Measurements from ENCODE around the gene CCDC18. TPM values are rescaled to one million over a fixed set of nuclear protein-coding genes. Genes with fewer than 3 reads are reported as not detected.

CCDC18 gene
- total RNA-seq, 1 experiment from 2014 or later = 23.0 TPM

DNA sequence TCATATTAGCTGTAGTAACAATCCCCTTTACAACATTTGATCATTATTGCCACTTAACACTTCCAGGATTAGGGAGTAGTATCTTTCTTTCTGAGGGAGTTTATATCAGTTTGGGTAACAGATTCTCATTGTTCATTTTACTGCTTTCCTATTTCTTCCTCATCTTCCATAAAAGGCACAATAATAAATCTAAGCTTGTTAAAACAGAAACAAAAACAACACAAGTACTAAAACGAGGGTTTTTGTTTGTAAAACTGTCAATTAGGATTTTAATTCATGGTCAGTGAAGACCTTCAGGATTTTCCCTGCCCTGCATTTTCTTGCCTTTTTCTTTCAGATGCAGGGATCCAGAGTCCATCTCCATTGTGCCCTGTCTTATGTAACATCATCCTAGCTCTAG lies 29.8 kb upstream of the CCDC18 start (continued):
- TF ChIP-seq, protein P1, sequence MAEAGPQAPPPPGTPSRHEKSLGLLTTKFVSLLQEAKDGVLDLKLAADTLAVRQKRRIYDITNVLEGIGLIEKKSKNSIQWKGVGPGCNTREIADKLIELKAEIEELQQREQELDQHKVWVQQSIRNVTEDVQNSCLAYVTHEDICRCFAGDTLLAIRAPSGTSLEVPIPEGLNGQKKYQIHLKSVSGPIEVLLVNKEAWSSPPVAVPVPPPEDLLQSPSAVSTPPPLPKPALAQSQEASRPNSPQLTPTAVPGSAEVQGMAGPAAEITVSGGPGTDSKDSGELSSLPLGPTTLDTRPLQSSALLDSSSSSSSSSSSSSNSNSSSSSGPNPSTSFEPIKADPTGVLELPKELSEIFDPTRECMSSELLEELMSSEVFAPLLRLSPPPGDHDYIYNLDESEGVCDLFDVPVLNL (CRISPR knock-in tag; IDR thresholded peaks at IDR 0.05; ENCODE audit: borderline replicate concordance, low read depth) = no peak

DNA sequence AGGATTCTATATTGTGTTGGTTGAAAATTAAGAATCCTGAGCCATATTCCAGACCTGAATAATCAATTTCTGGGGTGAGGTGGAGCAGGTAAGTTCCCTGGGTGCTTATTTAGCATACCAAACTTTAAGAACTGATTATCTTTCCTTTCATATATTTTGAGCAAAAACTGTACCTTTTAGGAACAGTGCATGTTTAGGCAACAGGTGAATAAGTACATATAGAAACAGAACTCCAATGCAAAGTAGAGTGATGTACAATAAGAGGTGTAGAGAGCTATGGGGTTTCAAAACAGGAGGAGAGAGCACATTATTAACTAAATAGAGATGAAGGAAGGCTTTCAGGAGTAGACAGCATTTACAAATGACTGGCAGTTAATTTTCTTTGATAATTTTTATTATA lies 29.1 kb upstream of the CCDC18 start:
- H3K27ac Mint-ChIP-seq = no peak overlapping the region; the same call in 1 of the 2 replicates
- TF ChIP-seq, protein P2, sequence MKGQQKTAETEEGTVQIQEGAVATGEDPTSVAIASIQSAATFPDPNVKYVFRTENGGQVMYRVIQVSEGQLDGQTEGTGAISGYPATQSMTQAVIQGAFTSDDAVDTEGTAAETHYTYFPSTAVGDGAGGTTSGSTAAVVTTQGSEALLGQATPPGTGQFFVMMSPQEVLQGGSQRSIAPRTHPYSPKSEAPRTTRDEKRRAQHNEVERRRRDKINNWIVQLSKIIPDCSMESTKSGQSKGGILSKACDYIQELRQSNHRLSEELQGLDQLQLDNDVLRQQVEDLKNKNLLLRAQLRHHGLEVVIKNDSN (CRISPR knock-in tag; IDR thresholded peaks at IDR 0.05) = no peak
- TF ChIP-seq SMAD4 (CRISPR knock-in tag; IDR thresholded peaks at IDR 0.05) = no peak
- TF ChIP-seq, protein P3, sequence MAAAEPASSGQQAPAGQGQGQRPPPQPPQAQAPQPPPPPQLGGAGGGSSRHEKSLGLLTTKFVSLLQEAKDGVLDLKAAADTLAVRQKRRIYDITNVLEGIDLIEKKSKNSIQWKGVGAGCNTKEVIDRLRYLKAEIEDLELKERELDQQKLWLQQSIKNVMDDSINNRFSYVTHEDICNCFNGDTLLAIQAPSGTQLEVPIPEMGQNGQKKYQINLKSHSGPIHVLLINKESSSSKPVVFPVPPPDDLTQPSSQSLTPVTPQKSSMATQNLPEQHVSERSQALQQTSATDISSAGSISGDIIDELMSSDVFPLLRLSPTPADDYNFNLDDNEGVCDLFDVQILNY (CRISPR knock-in tag; IDR thresholded peaks at IDR 0.05) = no peak
- TF ChIP-seq ELF4 (CRISPR knock-in tag; IDR thresholded peaks at IDR 0.05; ENCODE audit: low read depth) = no peak
- no peak for TF ChIP-seq NR2C2 (CRISPR knock-in tag; IDR thresholded peaks at IDR 0.05)
- TF ChIP-seq KAT7 (CRISPR knock-in tag; IDR thresholded peaks at IDR 0.05; ENCODE audit: borderline replicate concordance) = no peak
- no peak for TF ChIP-seq ESRRA (CRISPR knock-in tag; IDR thresholded peaks at IDR 0.05; ENCODE audit: borderline replicate concordance)
- no peak for TF ChIP-seq RELA (CRISPR knock-in tag; IDR thresholded peaks at IDR 0.05; ENCODE audit: borderline replicate concordance)
- no peak for TF ChIP-seq ETV6 (CRISPR knock-in tag; IDR thresholded peaks at IDR 0.05)
- no peak for TF ChIP-seq GABPB1 (CRISPR knock-in tag; IDR thresholded peaks at IDR 0.05)
- no peak for TF ChIP-seq GTF2I (CRISPR knock-in tag; conservative IDR thresholded peaks at IDR 0.05)
- no peak for TF ChIP-seq ZNF263 (CRISPR knock-in tag; IDR thresholded peaks at IDR 0.05; ENCODE audit: low read depth)
- TF ChIP-seq NFATC4 (CRISPR knock-in tag; IDR thresholded peaks at IDR 0.05) = no peak
- H3K36me3 Mint-ChIP-seq = peaks cover 4% of the 10 kb centered on the region; the same call in 1 of the 2 replicates
- CTCF ChIA-PET = no interaction called here
- DNase-seq (ENCODE audit: low spot score) = no peak
- H3K4me3 Mint-ChIP-seq = no peak overlapping the region
- peaks cover 11% of the 10 kb centered on the region; the same call in 1 of the 2 replicates for H3K4me1 Mint-ChIP-seq
- ATAC-seq = no peak
- POLR2A ChIA-PET = no interaction called here
- H3K27me3 Mint-ChIP-seq (ENCODE audit: low read depth) = no peaks in the 10 kb centered on the region
- no peaks in the 10 kb centered on the region for H3K9me3 Mint-ChIP-seq

DNA sequence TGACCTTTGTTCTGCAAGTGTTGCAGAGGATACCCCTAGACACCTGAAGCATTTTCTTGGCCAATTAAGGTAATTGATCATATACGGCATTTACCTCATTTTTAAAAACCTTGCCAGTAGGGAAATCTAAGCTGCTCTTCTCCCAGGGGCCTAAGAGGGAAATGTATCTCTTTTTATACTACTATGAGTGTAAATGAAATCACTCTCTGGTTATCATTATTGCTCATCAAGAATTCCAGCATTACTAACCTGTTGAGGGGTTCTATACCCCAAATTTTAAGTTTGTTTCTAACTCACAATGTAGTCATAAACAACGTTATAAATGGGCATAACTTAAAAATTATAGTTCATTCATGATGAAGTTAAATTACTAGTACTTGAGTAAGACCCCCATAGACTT lies 27.7 kb upstream of the CCDC18 start:
- CTCF ChIA-PET = no interaction called here
- H3K27ac Mint-ChIP-seq = no peak overlapping the region
- H3K27me3 Mint-ChIP-seq (ENCODE audit: low read depth) = no peaks in the 10 kb centered on the region
- TF ChIP-seq, protein P4, sequence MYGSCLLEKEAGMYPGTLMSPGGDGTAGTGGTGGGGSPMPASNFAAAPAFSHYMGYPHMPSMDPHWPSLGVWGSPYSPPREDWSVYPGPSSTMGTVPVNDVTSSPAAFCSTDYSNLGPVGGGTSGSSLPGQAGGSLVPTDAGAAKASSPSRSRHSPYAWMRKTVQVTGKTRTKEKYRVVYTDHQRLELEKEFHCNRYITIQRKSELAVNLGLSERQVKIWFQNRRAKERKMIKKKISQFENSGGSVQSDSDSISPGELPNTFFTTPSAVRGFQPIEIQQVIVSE (CRISPR knock-in tag; IDR thresholded peaks at IDR 0.05; ENCODE audit: borderline replicate concordance) = no peak
- TF ChIP-seq, protein P5, sequence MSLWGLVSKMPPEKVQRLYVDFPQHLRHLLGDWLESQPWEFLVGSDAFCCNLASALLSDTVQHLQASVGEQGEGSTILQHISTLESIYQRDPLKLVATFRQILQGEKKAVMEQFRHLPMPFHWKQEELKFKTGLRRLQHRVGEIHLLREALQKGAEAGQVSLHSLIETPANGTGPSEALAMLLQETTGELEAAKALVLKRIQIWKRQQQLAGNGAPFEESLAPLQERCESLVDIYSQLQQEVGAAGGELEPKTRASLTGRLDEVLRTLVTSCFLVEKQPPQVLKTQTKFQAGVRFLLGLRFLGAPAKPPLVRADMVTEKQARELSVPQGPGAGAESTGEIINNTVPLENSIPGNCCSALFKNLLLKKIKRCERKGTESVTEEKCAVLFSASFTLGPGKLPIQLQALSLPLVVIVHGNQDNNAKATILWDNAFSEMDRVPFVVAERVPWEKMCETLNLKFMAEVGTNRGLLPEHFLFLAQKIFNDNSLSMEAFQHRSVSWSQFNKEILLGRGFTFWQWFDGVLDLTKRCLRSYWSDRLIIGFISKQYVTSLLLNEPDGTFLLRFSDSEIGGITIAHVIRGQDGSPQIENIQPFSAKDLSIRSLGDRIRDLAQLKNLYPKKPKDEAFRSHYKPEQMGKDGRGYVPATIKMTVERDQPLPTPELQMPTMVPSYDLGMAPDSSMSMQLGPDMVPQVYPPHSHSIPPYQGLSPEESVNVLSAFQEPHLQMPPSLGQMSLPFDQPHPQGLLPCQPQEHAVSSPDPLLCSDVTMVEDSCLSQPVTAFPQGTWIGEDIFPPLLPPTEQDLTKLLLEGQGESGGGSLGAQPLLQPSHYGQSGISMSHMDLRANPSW (CRISPR knock-in tag; conservative IDR thresholded peaks at IDR 0.05; ENCODE audit: low read depth) = no peak
- no peak for TF ChIP-seq NFATC4 (CRISPR knock-in tag; IDR thresholded peaks at IDR 0.05)
- no peak for TF ChIP-seq ESRRA (CRISPR knock-in tag; IDR thresholded peaks at IDR 0.05; ENCODE audit: borderline replicate concordance)
- TF ChIP-seq, protein P6, sequence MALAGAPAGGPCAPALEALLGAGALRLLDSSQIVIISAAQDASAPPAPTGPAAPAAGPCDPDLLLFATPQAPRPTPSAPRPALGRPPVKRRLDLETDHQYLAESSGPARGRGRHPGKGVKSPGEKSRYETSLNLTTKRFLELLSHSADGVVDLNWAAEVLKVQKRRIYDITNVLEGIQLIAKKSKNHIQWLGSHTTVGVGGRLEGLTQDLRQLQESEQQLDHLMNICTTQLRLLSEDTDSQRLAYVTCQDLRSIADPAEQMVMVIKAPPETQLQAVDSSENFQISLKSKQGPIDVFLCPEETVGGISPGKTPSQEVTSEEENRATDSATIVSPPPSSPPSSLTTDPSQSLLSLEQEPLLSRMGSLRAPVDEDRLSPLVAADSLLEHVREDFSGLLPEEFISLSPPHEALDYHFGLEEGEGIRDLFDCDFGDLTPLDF (CRISPR knock-in tag; IDR thresholded peaks at IDR 0.05) = no peak
- TF ChIP-seq KAT7 (CRISPR knock-in tag; IDR thresholded peaks at IDR 0.05; ENCODE audit: borderline replicate concordance) = no peak
- TF ChIP-seq, protein P7, sequence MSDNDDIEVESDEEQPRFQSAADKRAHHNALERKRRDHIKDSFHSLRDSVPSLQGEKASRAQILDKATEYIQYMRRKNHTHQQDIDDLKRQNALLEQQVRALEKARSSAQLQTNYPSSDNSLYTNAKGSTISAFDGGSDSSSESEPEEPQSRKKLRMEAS (CRISPR knock-in tag; IDR thresholded peaks at IDR 0.05) = no peak
- TF ChIP-seq, protein P8, sequence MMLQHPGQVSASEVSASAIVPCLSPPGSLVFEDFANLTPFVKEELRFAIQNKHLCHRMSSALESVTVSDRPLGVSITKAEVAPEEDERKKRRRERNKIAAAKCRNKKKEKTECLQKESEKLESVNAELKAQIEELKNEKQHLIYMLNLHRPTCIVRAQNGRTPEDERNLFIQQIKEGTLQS (CRISPR knock-in tag; conservative IDR thresholded peaks at IDR 0.05) = no peak
- TF ChIP-seq, protein P9, sequence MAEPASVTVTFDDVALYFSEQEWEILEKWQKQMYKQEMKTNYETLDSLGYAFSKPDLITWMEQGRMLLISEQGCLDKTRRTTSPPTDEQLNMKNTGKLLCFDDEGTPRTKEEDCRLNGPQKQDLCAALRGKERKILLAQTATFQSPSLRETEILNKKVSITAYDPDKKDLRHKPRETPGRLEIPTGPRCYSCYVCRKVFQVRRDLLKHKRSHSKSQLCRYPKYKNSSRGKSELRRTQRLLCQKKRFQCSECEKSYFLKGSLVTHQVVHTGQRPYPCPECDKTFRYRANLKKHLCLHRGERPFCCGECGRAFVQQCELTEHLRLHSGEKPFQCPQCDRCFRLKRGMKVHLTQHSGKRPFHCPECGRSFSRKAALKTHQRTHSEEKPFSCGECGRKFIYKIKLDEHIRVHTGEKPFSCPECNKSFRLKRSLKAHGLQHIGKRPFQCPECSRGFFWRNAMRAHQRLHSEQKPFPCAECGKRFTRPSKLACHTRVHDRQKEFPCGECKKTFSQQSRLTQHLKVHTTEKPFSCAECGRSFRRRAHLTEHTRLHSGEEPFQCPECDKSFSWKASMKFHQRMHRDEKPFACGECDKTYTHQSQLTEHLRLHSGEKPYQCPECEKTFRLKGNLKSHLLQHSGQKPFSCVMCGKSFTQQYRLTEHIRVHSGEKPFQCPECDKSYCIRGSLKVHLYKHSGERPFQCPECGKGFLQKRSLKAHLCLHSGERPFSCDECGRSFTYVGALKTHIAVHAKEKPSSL (CRISPR knock-in tag; conservative IDR thresholded peaks at IDR 0.05) = no peak
- TF ChIP-seq SMAD4 (CRISPR knock-in tag; IDR thresholded peaks at IDR 0.05) = no peak
- no peak for TF ChIP-seq GRHL2 (CRISPR knock-in tag; IDR thresholded peaks at IDR 0.05; ENCODE audit: insufficient replicate concordance, severe bottlenecking)

More for the DNA sequence above, 27.7 kb upstream of the CCDC18 start:
- POLR2A ChIA-PET = no interaction called here
- Mint-ChIP-seq H3K36me3 (peaks cover 4% of the 10 kb centered on the region; the same call in 1 of the 2 replicates), H3K4me1 (peaks cover 11% of the 10 kb centered on the region; the same call in 1 of the 2 replicates), H3K9me3 (no peaks in the 10 kb centered on the region), H3K4me3 (no peak overlapping the region)
- no peak for DNase-seq (ENCODE audit: low spot score)
- ATAC-seq = no peak

All from WTC11 (cell line).